GM12892 (cell line): ENCODE results near the gene ITGB5.

Experiments
- POLR2A ChIP-seq: IDR thresholded peaks from 2 replicates; pipeline ENCODE4 v1.6.1; 2011; ENCODE audit warnings: low read depth, low read length, control low read depth
- POLR2AphosphoS5 ChIP-seq: IDR thresholded peaks from 2 replicates; pipeline ENCODE4 v1.6.1; 2011; ENCODE audit warnings: low read depth, low read length, control low read depth
- TAF1 ChIP-seq: IDR thresholded peaks from 2 replicates; pipeline ENCODE4 v1.6.1; 2011; ENCODE audit warnings: low read depth, mild to moderate bottlenecking, control low read depth, low read length, borderline replicate concordance

DNA sequence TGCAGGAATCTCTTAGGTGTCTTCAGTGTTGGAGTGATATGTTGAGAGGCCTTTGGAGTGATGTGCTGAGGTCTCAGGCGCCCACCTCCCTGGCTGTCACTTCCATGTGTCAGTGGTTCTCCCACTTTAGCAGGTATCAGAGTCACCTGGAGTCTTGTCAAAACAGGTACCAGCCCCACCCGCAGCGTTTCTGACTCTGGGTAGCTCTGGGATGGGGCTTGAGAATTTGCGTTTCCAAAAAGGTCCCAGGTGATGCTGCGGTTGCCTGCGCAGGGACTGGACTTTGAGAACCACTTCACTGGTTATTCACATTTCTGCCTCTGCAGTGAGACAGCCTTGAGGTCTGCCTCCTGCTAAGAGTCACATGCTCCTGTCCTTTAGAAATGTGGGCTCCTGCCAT, 141.4 kb downstream of the ITGB5 start:
- TF ChIP-seq POLR2A (no peak), POLR2AphosphoS5 (no peak), TAF1 (no peak)
